Pulmonary artery endothelial cell (primary cell): ENCODE data around the gene RNASEL. TPM values are rescaled to one million over a fixed set of nuclear protein-coding genes. Genes with fewer than 3 reads are reported as not detected.

Experiments used
- DNase-seq: peaks from one replicate; pipeline ENCODE4 v3.0.0-alpha.2; 2011; ENCODE audit warnings: low read depth, low spot score
- total RNA-seq: library from RNA; depleted of rRNA; stranded (reverse); fragments of >200 nt; gene quantifications from 2 replicates; pipeline ENCODE4 v1.2.3, GENCODE V29; 2014

The RNASEL gene
- total RNA-seq, 1 donor from 2014 or later = 2.2 TPM

DNA sequence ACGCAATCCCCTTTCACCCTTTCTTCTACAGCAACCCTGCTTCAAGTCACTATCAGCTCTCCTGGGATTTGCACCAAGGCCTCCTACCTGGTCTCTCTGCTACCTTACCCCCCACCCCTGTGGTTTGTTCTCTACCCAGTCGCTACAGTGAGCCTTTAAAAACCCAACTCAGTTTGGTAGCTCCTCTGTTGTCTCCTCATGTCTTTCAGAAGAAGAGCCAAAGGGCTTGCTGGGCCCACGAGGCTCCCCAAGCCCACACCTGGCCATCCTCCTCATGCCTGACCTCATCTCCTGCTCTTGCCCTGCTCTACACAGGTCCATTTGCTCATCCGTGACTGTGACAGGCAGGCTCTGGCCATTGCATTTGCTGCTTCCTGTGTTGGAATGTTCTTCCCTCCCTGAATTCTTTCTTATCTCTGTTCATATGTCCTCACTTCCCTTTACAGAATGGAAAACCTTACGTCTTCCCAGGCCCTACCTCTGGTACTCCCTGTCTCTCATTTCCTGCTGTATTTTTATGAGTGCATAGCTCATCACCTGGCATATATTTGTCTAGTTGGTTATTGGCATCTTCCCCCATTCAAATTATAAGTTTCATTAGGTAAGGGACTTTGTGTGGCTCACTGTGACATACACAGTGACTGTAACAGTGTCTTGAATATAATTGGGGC, 11.8 kb upstream of the RNASEL start:
- DNase-seq = no peak

DNA sequence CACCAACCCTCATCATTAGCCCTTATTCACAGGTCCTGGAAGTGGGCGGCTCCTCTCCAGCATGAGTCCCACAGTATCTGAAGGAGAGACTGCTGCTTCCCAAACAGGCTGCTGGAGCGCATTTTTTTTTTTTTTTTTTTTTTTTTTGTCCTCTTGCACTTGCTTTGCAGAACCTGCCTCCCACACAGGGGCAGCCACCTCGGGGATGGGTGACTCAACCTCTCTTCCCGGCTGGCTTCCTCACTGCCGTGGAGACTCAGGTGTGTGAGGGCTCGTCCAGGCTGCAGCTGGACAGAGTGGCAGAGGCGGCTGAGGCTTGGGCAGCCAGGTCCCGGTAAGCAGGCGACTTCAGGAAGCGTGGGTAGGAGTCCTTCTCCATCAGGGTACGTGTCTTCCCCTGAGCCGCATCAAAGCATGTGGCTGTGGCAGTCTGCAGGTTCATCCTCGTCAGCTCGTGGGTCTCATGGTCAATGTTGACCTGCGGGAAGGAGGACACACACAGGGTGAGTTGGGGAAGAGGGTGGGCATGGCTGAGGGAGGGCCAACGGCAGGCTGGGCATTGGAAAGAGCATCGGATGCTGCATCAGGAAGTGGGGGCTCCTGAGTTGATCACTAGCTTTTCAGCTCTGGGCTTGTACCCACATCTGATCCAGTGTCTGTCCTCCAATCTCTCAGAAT, 11.1 kb upstream of the RNASEL start:
- no peak for DNase-seq

DNA sequence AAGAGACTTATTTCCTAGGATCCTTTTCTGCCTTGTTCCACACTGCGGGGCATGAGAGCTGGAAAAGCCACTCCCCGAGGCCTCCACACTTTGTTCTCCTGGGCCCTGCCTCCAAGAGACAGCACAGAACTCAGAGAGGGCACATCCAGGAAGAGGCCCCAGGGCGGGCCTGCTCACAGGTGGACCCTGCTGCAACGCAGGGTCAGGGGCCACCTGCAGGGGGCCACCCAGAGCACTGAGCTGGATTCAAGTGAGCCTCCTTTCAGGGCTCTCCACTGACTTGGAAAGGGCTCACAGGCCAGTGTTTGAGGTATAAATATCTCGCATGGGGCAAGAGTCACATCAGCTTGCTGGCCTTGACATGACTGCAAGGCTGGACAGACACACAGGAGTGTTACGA, 10.3 kb upstream of the RNASEL start:
- DNase-seq = no peak

DNA sequence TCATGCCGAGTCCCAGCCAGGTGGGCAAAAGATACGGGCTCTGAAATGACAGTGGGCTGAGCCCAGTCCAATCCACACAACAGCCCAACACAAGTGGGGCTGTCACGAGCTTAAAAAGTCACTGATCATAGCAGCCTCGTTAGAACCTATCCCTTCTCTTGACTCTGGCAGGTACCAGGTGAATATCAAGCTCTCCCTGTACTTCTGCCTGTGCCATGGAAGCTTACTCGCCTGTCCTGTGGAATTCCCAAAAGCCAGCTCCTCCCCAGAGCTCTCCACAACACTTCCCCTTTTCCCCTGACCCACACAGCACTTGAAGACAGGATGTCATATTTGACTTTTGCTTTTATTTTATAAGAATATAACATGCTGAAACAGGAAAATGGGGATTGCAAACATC, 9.2 kb upstream of the RNASEL start:
- DNase-seq = no peak

DNA sequence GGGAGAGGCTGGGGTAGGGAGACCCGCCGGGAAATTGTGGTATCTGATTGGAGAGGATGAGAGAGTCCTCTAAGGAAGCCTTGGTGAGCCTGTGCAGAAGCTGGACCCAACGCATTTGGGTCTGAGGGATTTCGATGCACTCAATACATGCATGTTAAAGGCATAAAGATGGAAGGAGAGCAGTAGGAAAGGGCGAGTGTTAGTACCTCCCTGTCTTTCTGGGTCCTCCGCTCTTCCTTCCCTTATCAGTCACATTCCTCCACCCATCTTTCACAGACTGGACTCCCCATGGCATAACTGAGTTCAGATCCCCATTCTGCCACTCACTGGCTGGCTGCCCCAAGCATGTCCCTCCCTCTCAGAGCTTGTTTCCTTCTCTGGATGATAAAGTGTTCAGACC, 7.9 kb upstream of the RNASEL start:
- DNase-seq = no peak

DNA sequence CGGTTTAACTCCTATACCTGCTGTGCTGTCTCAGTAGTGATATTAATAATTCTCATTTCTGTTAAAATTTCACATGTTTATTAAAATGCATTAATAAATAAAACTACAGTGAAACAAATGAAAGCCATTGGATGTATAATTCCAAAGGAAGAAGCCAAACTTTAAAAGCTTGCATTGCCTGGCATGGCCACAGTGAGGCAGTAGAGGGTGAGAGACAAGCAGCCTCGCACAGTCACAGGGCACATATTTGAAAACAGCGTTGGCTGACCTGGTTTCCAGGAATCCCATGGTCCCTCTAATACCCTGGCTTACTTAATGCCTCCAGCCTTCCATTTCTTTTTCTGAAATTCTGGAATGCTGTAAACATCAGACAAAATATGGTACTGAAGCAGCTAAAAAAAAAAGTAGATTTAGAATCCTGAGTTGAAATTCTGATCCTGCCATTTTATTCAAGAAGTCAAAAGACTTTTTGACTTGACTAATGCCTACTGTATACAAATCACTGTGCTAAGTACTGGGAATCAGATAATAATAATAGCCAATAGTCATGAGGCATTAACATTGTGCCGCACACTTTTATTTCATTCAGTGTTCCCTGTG, 6.7 kb upstream of the RNASEL start:
- no peak for DNase-seq

DNA sequence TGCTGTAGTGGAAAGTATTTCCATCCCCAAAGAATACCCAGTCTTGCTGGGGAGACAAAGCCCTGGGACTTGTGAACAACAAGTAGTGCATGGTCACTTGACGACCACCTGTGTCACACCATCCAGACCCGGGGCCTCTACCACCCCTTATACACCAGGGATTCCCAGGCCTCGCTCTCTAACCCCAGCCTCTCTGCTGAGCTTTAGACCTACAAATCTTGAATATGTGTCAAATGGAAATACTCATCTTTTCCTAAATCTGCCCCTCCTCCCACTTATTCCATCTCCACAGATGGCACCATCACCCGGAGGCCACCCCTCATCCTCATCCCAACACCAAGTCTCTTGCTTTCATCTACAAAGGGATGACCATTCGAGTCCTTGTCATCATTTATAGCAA, 875 bp upstream of the RNASEL start:
- DNase-seq = no peak

DNA sequence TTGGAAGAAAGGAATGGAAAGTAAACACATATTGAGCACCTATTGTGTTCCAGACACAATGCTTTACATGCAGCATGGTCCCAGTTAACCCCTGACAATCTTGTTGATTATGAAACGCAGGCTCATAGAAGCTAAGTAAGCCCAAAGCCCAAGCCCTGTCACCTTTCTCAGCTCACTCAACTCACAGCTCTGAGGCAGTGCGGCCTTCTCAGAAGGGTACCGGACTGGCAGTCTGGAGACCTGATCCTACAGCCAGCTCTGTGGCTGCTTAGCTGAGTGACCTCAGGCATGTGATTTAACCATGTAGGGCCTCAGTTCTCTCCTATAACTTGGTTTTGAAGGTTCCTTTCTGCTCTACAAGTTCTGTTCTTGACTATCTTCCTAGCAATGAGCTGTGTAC, 464 bp upstream of the RNASEL start:
- no peak for DNase-seq

DNA sequence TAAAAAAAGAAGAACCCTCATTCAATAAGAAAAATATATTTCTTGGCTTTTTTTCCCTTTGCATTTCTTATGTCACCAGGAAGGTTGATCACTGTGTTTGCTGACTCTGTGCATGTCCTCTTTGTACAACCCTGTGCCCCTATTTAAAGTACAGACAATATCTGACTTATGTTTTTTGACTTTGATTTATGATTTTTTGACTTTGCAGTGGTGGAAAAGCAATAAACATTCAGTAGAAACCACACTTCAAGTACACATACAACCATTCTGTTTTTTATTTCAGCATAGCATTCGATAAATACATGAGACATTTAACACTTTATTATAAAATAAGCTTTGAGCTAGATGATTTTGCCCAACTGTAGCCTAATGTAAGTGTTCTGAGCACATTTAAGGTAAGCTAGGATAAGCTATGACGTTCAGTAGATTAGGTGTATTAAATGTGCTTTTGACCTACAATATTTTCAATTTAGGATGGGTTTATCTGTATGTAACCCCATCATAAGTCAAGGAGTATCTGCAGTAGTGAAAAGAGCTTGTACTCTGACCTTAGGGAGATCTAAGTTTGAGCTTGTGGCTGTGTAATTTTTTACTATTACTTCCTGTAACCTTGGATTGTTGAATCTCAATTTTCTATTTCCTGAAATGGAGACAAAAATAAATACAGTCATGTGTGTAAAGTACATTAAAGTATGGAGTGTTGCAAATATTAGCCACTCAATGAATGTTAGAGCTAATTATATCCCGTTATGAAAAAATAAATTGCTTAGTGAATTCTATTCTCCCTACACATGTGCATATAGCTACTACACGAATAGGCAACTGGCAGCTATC, 1.2 kb downstream of the RNASEL start:
- no peak for DNase-seq

DNA sequence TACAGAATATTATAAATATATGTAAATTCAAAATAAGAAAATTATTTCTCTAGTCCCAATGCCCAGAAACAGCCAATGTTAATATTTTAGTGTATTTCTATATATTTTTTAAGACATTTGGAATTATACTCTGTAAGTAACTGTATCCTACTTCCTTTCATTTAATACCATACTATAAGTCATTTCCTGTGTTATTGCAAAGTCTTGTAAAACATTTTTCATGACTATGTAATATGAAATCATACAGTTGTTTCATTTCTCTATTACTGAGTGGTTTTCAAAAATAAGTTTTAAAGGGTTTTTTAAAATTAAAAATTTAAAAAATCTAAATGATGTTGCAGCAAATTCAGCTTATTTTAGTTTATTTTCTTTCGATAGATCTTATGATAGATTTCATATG, 2.0 kb downstream of the RNASEL start:
- no peak for DNase-seq

DNA sequence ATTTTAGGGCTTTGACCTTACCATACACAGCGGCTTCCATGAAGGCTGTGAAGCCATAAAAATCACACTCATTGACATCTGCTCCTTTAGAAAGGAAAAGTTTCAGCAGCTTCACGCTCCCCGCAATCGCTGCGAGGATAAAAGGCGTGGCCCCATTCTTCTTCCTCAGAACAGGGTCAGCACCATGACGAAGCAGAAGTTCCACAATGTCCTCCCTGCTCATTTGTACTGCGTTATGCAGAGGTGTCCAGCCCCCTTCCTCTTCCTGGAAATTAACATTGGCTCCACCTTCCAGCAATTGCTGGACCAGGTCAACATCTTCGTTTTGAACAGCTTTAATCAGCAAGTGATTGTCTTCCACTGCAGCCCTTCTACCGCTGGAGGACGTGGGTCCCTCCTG, 2.7 kb downstream of the RNASEL start:
- no peak for DNase-seq

DNA sequence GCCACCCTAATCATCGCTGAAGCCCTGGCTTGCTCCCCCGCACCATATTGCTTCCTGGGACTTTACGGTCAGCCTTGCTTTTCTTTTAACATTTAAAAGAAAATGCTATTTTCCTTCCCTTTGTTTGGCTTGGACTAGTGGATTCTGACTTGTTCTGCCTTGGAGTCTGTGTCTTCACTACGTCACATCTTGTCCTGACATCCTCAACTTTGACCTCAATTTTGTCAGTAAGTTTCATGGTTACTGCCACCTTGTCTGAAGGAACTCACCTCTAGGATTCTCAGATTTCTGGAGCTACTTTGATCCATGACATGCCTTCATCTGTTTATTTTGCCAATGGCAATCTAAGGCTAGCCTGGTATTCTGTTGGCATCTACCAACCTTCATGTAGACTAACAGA, 4.3 kb downstream of the RNASEL start:
- no peak for DNase-seq

DNA sequence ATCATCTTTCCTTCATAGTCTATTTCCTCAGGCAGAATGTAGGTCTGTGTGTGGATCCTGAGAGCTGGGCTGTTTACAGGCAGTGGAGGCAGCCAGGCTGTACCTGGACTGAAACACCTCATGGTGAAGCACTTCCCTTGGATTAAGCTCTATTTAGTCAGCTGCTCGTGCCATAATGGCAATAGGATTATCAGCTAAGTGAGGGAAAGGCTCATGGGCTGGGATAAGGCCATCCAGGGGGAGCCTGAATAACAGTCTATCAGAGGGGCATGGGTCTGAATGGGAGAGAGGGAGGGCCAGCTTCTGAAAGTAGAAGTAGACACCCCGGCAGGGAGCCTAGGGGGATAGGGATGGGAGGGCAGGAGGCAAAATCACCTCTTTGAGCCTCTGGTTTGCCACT, 8.3 kb downstream of the RNASEL start:
- no peak for DNase-seq

DNA sequence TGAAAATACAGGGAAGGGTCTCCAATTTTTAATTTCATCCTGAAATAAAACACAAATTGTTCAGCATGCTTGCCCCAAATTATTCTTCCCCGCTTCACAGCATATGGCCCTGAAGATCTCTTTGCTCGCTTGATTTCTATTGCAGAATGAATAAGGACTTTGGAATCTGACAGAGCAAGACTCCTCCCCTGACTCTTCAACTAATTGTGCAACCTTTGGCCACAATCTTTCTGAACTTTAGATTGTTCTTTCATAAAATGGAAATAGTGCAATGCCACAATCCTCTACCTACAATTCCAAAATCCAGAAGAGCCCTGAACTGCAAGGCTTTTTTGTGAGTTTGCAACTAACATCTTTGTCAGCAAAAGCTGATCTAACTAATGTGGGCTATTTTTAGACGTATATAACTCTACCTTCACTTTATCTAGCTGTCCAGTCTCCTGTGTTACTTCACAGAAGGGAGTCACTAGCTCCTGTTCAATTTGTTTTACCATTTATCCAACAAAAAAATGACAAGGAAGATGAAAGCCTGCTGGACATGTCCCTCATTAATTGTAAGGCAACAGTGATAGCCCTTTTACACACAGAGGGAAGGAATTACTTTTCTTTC, 13.4 kb downstream of the RNASEL start:
- DNase-seq = no peak

DNA sequence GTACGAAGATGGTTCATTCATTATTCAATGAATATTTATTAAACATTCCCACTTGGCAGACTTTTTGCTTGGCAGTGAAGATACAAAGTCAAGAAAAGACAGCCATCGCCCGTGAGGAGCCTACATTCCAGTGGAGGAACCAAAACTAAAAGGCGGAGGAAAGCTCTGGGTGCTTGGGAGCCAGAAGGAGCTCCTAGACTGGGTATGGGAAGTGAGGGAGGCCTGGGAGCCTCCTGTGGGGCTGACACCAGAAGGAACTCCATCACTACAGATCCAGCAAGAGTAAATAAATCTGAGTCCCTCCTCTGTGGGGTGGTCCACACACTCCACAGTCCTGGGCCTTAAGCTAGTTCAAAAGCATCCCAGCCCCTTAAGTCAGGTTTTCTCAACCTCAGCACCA, 14.9 kb downstream of the RNASEL start:
- DNase-seq = no peak

DNA sequence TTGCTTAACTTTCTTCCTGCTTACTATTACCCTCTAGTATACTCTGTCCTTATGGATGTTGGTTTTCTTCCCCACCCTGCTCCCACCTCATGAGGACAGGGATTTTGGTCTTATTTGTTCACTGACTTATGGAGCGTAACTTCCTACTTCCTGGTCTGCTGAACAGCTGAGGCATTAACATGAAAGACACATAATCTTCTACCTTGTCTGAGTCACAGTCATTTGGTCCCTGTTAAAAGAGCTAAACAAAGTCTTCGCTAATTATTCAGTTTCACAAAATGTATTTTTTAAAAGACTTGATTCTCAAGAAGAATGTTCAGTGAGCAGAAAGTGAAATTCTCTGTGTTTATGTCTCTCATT, 18.5 kb downstream of the RNASEL start:
- no peak for DNase-seq

DNA sequence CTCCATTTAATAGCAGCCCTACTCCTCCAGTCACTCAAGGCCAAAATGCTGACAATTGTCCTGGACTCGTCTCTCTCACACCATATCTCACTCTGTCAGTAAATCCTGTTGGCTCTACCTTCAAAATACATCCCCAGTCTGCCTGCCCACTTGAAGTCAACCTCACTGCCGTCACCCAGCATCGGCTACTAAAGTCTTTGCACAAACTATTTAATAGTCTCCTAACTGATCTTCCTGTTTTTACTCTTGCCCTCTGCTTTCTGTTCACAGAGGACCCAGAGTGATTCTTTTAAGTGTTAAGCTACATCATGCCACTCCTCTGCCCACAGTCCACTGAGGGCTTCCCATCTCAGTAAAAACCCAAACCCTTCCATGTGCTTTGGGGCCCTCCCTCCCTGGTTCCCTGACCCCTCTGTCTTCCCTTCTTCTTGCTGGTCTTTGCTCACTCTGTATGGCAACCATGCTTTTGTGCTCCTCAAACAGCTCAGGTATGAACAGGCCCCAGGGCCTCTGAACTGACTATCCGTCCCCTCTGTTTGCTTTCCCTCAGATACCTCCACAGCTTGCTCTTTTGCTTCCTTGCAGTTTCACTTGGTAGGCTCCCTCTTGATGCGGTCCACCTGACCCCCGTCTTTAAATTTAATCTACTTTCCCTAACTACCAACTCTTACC, 19.0 kb downstream of the RNASEL start:
- no peak for DNase-seq

DNA sequence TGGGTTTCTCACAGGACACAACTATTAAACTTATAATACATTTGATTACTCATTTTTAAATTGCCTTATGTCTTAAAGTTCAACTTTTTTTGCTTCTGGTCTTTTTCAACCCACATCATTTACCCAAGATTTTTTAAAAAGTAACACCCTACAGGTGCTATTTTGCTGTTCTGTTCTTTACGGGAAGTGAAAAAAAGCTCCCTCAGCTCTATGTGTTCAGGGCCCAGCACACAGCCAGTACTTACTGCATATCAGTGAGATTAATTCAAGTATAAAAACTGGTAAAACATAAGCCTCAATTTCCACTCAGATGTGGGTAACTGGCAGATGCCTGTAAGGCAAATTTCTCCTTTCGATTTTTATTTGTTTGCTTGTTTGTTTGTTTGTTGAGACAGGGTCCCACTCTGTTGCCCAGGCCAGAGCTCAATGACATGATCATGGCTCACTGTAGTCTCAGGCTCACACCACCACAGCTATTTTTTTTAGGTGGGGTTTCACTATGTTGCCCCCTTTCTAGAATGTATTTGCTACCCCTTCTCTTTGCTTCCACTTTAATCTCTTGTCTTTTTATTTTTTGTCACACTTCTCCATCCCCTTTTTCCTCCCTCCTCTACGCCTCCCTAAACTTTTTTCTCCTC, 20.3 kb downstream of the RNASEL start:
- DNase-seq = no peak

DNA sequence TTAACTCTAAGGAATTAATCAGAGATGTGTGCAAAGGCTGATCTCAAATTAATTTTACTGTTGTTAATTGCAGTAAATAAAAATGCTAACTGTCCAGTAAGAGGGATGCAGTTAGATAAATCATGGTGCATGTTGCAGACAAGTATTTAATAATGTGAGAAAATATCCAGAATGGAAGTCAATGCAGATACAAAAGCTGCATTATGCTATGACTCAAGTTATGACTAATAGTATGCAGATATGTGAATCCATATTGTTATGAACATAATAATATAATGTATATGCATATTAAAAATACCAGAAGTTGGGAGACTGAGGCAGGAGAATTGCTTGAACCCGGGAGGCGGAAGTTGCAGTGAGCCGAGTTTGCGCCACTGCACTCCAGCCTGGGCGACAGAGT, 21.4 kb downstream of the RNASEL start:
- DNase-seq = no peak

DNA sequence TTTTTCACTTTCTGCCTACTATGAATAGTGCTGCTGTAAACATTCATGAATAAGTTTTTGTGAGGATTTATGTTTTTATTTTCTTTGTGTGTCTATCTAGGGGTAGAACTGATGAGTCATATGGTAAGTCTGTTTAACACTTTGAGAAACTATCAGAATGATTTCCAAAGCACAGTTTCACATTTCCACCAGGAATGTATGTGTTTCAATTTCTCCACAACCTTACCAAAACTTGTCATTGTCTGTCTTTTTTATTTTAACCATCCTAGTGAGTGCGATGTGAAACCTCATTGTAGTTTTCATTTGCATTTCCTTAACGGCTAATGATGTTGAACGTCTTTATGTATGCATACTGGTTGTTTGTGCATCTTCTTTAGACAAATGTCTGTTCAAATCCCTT, 23.5 kb downstream of the RNASEL start:
- no peak for DNase-seq
